ENCODE data around the gene CEMIP. TPM values are rescaled to one million over a fixed set of nuclear protein-coding genes. Genes with fewer than 3 reads are reported as not detected.

CEMIP gene
- total RNA-seq, 1 experiment from 2014 or later = 0.61 TPM

GRCh38 chr15:80890341-80891005 lies 111.3 kb downstream of the CEMIP start:
- no TSS peak for BruUV-seq (replicated peaks)
- Histone ChIP-seq H3K4me3 (no peak overlapping the region), H3K4me1 (replicated peaks; ENCODE audit: insufficient read depth) (0 out of 2 replicates have a peak, but pooled peaks cover 8% of the 10 kb centered on the region), H3K27ac (no peak overlapping the region), H3K27me3 (ENCODE audit: insufficient read depth, low read depth) (no peaks in the 10 kb centered on the region), H3K9me3 (ENCODE audit: insufficient read depth, low read depth) (no peaks in the 10 kb centered on the region), H3K36me3 (ENCODE audit: low read depth) (no peaks in the 10 kb centered on the region), H4K20me1 (ENCODE audit: insufficient read depth) (no peaks in the 10 kb centered on the region), H3F3A (ENCODE audit: insufficient read depth, low read depth) (no peaks in the 10 kb centered on the region; the same call in 1 of the 2 replicates), H3K9me2 (ENCODE audit: insufficient read depth) (no peaks in the 10 kb centered on the region), H3K4me2 (no peak overlapping the region), H3K79me2 (ENCODE audit: low read depth) (no peaks in the 10 kb centered on the region), H2AFZ (no peak overlapping the region)
- intact Hi-C loops (cut with micrococcal nuclease; ENCODE audit: unreplicated experiment) = no loop called here
- TF ChIP-seq, protein P1, sequence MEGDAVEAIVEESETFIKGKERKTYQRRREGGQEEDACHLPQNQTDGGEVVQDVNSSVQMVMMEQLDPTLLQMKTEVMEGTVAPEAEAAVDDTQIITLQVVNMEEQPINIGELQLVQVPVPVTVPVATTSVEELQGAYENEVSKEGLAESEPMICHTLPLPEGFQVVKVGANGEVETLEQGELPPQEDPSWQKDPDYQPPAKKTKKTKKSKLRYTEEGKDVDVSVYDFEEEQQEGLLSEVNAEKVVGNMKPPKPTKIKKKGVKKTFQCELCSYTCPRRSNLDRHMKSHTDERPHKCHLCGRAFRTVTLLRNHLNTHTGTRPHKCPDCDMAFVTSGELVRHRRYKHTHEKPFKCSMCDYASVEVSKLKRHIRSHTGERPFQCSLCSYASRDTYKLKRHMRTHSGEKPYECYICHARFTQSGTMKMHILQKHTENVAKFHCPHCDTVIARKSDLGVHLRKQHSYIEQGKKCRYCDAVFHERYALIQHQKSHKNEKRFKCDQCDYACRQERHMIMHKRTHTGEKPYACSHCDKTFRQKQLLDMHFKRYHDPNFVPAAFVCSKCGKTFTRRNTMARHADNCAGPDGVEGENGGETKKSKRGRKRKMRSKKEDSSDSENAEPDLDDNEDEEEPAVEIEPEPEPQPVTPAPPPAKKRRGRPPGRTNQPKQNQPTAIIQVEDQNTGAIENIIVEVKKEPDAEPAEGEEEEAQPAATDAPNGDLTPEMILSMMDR (conservative IDR thresholded peaks at IDR 0.05) = no peak
- TF ChIP-seq EZH2 (IDR thresholded peaks at IDR 0.05; ENCODE audit: low read depth) = no peak
- POLR2A ChIA-PET (ENCODE audit: unreplicated experiment) = no interaction called here
- CTCF ChIA-PET = interaction anchor here (0.6 kb wide), 1 partner anchor 111 kb away, joined by 8 read pairs; the partner anchor contains the start of gene CEMIP
- no peak for DNase-seq

DNA sequence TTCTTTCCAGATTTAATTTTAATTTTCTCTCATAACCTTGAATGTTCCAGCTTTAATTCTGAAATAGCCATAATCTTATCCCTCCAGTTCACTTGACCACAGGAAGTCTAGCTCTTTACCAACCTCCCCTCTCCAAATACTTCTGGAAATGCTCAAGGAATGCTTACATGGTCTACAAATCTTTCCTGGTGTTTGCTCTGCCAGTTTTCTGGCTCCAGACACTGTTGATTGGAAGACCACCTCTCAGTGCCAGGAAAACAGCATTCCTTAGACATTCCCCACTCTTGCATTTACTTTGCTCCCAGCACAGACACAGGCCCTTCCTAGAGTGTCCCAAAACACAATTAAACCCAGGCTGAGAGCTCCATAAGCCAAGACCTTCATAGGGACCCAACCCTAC lies 111.8 kb downstream of the CEMIP start:
- Histone ChIP-seq H3K9me3 (ENCODE audit: insufficient read depth, low read depth) (no peaks in the 10 kb centered on the region), H3K4me3 (no peak overlapping the region), H3K9me2 (ENCODE audit: insufficient read depth) (no peaks in the 10 kb centered on the region), H4K20me1 (ENCODE audit: insufficient read depth) (no peaks in the 10 kb centered on the region), H3F3A (ENCODE audit: insufficient read depth, low read depth) (no peaks in the 10 kb centered on the region; the same call in 1 of the 2 replicates), H3K4me1 (replicated peaks; ENCODE audit: insufficient read depth) (0 out of 2 replicates have a peak, but pooled peaks cover 8% of the 10 kb centered on the region), H2AFZ (no peak overlapping the region), H3K36me3 (ENCODE audit: low read depth) (no peaks in the 10 kb centered on the region), H3K4me2 (no peak overlapping the region), H3K27me3 (ENCODE audit: insufficient read depth, low read depth) (no peaks in the 10 kb centered on the region), H3K27ac (no peak overlapping the region), H3K79me2 (ENCODE audit: low read depth) (no peaks in the 10 kb centered on the region)
- intact Hi-C loops (cut with micrococcal nuclease; ENCODE audit: unreplicated experiment) = no loop called here
- no TSS peak for BruUV-seq (replicated peaks)
- CTCF ChIA-PET = interaction anchor here (0.6 kb wide), 1 partner anchor 112 kb away, joined by 8 read pairs; the partner anchor contains the start of gene CEMIP
- POLR2A ChIA-PET (ENCODE audit: unreplicated experiment) = no interaction called here
- no peak for TF ChIP-seq EZH2 (IDR thresholded peaks at IDR 0.05; ENCODE audit: low read depth)
- TF ChIP-seq, protein P1 (conservative IDR thresholded peaks at IDR 0.05) = no peak
- DNase-seq = no peak

- Histone ChIP-seq H2AFZ (no peak overlapping the region), H4K20me1 (ENCODE audit: insufficient read depth) (no peaks in the 10 kb centered on the region), H3K4me1 (replicated peaks; ENCODE audit: insufficient read depth) (no peaks in the 10 kb centered on the region; the same call in 1 of the 2 replicates), H3K27ac (no peak overlapping the region), H3K4me2 (no peak overlapping the region), H3K27me3 (ENCODE audit: insufficient read depth, low read depth) (no peaks in the 10 kb centered on the region), H3K4me3 (no peak overlapping the region), H3K36me3 (ENCODE audit: low read depth) (no peaks in the 10 kb centered on the region), H3K79me2 (ENCODE audit: low read depth) (no peaks in the 10 kb centered on the region), H3K9me3 (ENCODE audit: insufficient read depth, low read depth) (no peaks in the 10 kb centered on the region), H3K9me2 (ENCODE audit: insufficient read depth) (no peaks in the 10 kb centered on the region), H3F3A (ENCODE audit: insufficient read depth, low read depth) (no peaks in the 10 kb centered on the region)
- CTCF ChIA-PET = no interaction called here
- BruUV-seq (replicated peaks) = no TSS peak
- TF ChIP-seq, protein P1 (conservative IDR thresholded peaks at IDR 0.05) = no peak
- TF ChIP-seq EZH2 (IDR thresholded peaks at IDR 0.05; ENCODE audit: low read depth) = no peak
- no peak for DNase-seq
- POLR2A ChIA-PET (ENCODE audit: unreplicated experiment) = no interaction called here
- intact Hi-C loops (cut with micrococcal nuclease; ENCODE audit: unreplicated experiment) = no loop called here
These were observed 113.2 kb downstream of the CEMIP start for GRCh38 chr15:80892414-80892813.
